GM21825 (cell line): ENCODE measurements around the gene TMC5.
"Not testable (repeated sequence)": the region's sequence is repeated elsewhere in the genome, so short reads cannot be mapped to it uniquely, and the experiment has no call there.

Experiments used
- ATAC-seq: cut with Tn5 transposase; IDR thresholded peaks from one replicate; pipeline ENCODE4 v1.9.1; 2021; ENCODE audit warnings: mild to moderate bottlenecking, moderate library complexity; ENCODE audit not compliant: unreplicated experiment

The TMC5 gene, protein sequence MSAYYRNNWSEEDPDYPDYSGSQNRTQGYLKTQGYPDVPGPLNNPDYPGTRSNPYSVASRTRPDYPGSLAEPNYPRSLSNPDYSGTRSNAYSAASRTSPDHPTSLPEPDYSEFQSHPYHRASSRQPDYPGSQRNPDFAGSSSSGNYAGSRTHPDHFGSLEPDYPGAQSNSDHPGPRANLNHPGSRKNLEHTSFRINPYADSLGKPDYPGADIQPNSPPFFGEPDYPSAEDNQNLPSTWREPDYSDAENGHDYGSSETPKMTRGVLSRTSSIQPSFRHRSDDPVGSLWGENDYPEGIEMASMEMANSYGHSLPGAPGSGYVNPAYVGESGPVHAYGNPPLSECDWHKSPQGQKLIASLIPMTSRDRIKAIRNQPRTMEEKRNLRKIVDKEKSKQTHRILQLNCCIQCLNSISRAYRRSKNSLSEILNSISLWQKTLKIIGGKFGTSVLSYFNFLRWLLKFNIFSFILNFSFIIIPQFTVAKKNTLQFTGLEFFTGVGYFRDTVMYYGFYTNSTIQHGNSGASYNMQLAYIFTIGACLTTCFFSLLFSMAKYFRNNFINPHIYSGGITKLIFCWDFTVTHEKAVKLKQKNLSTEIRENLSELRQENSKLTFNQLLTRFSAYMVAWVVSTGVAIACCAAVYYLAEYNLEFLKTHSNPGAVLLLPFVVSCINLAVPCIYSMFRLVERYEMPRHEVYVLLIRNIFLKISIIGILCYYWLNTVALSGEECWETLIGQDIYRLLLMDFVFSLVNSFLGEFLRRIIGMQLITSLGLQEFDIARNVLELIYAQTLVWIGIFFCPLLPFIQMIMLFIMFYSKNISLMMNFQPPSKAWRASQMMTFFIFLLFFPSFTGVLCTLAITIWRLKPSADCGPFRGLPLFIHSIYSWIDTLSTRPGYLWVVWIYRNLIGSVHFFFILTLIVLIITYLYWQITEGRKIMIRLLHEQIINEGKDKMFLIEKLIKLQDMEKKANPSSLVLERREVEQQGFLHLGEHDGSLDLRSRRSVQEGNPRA

DNA sequence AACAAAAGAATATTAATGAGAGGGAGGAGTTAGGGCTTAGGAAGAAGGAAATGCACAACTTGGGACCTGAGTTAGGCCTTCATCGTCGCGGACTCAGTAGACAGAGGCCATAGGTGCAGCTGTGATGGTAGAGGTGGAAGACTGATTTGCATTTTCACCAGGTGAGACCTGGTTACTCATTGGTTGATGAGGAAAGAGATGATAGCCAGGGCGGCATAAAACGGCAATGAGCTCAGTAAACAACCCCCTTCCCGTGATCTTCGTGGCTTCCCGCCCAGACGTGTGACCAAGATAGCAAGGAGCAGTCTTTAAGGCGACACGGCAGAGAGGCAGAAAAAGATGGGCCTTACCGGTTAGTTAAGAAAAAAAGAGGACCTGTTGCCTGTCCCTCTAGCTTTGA is at the start of gene TMC5:
Gene TMC5, plus strand, starts transcription at position 244 of the 400 bp plus-strand sequence. CDS start 22,156 bp downstream, outside the sequence.
- ATAC-seq: no peak

DNA sequence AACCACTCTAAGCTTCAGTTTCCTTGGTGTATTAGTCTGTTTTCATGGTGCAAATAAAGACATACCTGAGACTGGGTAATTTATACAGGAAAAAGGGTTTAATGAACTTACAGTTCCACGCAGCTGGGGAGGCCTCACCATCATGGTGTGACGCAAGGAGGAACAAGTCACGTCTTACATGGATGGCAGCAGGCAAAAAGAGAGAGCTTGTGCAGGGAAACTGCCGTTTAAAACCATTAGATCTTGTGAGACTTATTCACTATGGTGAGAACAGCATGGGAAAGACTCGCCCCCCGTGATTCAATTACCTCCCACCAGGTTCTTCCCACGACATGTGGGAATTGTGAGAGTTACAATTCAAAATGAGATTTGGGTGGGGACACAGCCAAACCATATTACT is 45.1 kb upstream of the TMC5 start:
- ATAC-seq: not testable (repeated sequence)

DNA sequence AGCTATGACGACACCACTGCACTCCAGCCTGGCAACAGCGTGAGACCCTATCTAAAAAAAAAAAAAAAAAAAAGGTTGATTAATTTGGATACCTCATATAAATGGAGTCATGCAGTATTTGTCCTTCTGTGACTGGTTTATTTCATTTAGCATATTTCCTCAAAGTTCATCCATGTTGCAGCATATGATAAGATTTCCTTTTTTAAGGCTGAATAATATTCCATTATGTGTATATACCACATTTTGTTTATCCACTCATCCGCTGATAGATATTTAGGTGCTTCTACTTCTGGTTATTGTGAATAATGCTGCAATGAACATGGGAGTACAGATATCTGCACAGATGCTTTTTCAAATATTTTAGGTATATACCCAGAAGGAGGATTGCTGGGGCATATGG is 43.3 kb upstream of the TMC5 start:
- no peak for ATAC-seq

DNA sequence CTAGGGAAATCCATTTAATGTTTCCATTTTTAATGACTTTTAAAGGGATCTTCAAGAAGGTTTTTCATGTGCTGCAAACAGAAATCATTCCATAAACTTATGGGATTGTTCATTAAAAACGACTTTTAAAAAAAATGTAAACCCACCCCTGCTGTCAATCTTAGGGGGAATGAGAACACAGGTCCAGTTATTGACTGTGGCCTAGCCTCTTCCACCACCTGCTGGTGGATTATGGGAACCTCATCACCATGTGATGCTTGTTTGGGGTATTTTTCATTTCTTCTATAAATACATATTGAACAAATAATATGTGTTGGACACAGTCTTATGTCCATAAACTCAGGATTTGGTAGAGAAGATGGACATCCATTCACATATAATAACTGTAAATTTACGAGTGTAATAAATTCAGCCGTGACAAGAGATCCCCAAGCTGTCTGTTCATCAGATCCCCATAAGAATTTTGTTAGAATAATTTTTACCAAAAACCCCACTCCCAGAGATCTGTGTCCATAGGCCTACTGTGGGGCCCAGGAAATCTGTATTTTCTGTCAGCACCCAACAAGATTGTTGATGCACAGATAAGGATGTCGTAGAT is 42.0 kb upstream of the TMC5 start:
- ATAC-seq: no peak

DNA sequence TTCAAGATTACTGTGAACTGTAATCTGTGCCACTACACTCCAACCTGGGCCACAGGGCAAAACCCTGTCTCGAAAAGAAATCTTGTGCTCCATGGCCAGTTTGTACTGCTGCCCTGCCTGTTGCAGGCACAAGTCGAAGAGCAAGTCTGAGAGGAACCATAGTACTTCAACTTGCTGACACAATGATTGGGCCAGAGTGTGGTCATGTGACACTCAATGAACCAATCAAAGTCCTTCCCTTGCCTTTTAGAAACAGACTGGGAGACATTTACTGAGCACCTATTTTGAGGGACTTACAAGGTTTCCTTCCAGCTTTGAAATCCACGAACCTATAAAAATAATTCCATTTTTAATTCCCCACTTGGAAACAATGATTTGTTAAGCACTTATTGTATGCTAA is 39.8 kb upstream of the TMC5 start:
- ATAC-seq: no peak

DNA sequence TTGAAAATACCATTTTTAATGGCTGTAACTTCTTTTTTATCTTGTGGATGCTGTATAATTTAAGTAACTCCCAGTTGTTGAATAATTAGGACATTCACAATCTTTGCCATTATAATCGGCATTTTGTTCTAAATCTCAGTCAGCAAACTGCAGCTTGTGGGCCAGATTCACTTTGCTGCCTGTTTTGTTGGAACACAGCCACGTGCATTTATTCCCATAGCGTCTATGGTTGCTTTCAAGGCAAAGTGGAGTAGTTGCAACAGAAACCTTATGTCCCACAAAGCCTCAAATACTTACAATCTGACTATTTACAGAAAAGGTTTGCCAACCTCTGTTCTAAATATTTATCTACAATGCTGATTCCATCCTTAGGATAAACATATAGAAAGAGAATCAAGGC is 39.2 kb upstream of the TMC5 start:
- ATAC-seq: no peak

DNA sequence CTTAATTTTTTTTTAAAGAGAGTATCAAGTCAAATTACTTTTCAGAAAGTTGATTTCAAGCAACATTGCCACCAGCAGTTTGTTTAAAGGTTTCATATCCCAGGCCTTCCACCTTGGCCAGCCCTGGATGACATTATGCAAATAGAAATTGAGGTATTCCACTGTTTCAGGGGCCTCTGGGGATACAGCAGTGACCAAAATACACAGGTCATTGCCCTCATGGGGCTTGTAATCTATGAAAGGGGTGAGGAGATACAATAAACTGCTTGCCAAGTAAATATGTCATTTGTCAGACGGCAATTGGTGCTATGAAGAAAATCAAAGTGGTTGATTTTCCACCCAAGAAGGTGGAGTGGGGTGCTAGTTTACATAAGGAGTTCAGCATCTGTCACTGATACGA is 37.8 kb upstream of the TMC5 start:
- ATAC-seq: no peak

DNA sequence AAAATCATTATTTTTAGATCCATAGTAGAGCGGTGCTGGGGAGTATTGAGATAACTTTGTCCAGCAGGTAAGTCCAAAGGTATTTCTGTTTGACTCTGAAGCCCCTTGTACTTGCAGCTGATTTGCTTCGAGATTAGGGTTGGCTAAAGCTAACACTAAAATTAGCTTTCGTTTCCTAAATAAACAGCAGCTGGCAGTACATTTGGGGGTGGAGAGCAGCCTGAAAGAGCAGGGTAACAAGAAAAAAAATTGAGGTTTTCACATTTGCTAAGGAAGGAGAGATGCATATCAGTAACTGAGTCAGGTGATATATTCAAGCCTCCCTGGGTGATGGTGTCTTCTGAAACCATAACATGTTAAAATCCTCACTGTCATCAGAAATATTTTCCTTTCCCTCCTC is 37.4 kb upstream of the TMC5 start:
- ATAC-seq: no peak

DNA sequence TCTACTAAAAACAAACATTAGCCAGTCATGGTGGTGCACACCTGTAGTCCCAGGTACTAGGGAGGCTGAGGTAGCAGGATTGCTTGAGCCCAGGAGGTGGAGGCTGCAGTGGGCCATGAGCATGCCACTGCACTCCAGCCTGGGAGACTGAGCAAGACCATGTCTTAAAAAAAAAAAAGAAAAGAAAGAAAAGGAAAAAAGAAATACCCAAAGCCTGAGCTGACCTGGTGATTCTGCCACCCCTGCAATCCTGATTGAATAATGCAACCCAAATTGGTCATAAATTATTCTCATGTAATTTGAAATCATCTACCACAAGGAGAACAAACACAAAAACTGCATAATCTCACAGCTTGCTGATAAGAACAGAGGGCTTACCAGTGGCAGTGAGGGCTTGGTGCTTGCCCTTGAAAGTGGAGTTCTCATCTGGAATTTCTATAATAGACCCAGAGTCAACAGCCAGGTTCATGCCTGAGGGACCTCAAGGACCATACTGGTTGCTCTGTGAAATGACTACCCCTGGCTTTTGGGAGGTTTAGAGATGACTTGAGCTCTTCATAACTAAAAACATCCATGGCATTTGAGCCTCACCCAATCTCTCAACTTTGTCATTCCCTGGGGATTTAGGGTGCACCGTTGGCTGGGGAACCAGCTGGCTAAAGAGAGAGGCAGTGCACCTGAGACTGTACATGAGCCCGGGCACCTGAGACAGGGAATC is 35.4 kb upstream of the TMC5 start:
- no peak for ATAC-seq

DNA sequence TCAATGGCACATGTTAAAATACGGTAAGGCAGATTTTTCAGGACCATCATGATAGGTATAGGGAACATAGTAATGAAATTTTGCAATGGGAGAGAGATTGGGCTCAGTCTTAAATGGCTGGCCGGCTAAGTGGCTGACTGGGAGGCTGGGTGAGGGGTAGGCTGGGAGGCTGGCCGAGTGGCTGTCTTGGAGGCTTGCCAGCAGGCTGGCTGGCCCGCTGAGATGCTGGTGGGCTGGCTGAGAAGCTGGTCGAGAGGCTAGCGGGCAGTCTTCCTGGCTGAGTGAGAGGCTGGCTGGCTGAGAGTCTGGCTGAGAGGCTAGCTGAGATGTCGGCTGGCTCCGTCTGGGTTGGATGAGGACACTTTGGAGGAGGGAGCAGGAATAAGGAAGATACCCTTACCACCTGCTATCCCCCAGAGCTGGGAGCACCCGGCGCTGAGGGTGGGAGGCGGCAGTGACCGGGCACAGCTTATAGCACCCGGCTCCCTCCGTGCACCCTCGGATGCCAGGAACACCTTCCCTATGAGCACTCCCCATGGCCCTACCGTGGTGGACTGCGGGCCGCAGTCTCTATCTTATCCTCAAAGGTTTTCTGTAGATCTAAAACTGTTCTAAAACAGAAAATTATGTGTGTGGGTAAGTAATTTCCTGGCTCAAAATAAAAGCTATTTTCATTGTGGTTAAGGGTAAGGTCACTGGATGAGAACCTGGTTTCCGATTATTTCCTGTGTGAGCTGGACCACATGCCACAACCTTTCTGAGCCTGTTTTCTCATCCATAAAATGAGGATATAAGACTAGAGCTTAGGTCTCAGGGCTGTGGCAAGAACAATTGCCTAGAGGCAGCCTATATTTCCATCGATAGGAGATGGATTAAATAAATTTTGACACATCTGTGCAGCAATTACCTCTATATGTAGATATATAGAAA is 34.5 kb upstream of the TMC5 start:
- no peak for ATAC-seq

DNA sequence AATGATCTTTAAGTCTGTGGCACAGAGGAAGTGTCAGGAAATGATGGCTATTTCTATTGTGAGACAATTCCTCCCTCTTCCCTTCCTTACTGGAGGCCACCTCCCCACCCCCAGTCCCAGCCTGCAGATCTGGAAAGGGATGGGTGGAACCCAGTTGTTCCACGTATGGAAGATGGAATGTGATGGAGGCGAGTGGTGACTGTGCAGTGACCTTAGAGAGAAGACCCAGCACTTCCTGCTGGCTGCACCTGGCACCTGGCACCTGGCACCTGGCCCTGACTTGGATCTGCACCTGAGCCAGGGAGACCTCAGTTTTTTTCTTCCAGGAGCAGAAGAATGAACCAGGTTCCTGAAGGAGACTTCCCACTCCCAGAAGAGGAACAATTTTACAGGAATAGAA is 33.0 kb upstream of the TMC5 start:
- ATAC-seq: no peak

DNA sequence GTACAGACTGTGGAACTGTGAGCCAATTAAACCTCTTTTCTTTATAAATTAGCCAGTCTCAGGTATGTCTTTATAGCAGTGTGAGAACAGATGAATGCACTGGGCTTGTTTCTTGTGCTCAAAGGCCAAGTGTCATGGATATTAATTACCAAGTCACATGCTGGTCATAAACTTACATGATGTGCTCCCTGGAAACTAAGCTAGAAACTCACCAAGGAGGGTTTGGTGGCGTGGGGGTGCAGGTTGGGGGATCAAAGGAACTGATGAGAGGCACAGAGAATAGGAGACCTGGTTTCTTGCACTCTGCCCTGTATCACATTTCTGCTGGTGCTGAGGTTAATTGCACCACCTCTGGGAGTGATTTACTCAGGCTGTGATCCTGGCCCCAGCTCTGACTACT is 31.2 kb upstream of the TMC5 start:
- no peak for ATAC-seq

DNA sequence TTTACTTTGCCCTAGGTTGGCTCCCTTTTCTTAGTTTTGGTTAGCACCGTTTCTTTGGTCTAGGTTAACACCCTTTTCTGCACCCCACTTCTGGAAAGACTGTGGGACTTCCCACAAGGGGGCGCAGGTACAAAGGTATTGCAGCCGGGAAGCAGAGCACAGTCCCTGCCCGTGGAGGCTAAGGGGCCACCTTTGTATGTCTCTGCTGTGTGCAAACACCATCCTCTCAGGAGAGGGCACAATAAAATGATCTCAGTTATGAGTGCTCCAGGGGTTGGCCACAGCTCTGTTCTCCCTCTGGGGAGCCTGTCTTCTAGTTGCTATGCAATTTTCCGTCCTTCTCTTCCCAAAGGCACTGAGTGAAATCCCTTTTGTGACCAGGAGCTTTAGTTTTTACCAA is 28.4 kb upstream of the TMC5 start:
- ATAC-seq: no peak

DNA sequence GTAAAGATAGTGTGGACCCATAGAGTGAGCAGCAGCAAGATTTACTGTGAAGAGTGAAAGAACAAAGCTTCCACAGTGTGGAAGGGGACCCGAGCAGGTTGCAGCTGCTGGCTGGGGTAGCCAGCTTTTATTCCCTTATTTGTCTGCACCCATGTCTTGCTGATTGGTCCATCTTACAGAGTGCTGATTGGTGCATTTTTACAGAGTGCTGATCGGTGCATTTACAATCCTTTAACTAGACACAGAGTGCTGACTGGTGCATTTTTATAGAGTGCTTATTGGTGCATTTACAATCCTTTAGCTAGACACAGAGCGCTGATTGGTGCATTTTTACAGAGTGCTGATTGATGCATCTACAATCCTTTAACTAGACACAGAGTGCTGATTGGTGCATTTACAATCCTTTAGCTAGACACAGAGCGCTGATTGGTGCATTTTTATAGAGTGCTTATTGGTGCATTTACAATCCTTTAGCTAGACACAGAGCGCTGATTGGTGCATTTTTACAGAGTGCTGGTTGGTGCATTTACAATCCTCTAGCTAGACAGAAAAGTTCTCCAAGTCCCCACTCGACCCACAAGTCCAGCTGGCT is 26.4 kb upstream of the TMC5 start:
- not testable (repeated sequence) for ATAC-seq

DNA sequence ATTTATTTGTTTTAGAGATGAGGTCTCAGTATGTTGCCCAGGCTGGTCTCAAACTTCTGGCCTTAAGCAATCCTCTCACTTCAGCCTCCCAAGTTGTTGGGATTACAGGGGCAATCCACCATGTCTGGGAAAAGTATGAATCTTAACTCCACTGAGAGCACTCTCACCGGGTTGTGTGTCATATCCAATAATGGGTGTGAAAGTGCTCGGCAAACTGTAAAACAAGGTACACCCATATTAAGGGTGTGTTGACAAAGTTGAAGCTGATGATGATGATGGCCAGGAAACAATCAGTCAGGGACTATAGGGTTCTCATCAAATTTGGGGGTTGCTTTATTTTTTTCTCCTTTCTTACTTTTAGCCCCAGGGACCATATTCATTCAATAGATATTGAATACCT is 25.3 kb upstream of the TMC5 start:
- no peak for ATAC-seq

DNA sequence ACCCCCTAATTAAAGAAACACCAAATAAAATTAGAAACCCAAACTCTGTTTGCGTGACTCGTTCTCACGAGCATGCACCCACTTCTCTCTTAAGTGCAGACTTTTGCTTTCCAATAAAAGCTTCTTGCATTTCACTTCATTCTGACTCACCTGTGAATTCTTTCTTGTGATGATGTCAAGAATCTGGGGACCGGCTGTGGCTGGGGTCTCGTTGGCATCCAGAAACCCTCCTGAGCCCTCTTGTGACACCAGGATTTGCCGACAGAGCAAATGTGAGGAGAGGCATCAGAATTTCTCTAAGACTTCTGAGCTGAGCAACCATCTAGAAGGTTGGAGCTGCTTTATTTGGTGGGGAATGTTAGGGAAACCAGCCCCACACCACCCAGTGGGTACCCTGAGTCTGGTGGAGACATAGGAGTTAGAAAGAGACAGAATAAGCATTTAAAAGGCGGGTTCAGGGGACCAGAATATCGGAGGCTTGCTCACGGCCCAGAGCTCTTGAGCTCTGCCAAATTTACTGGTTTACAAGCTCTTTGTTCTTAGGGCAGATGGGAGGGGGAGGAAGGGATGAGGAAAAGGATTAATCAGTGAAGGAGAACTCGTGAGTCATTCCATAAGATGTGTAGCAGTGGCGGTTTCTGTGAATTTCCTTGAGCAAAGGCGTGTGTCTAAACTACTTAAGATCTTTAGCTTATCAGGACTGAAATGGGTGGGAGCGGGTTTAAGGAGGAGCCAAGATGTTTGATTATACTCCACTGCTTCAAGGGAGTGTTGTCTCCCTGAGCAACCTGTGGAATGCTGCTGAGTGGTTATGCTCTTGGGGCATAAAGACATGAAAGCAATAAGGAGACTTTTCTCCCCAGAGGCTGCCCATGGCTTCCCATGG is 24.2 kb upstream of the TMC5 start:
- no peak for ATAC-seq

DNA sequence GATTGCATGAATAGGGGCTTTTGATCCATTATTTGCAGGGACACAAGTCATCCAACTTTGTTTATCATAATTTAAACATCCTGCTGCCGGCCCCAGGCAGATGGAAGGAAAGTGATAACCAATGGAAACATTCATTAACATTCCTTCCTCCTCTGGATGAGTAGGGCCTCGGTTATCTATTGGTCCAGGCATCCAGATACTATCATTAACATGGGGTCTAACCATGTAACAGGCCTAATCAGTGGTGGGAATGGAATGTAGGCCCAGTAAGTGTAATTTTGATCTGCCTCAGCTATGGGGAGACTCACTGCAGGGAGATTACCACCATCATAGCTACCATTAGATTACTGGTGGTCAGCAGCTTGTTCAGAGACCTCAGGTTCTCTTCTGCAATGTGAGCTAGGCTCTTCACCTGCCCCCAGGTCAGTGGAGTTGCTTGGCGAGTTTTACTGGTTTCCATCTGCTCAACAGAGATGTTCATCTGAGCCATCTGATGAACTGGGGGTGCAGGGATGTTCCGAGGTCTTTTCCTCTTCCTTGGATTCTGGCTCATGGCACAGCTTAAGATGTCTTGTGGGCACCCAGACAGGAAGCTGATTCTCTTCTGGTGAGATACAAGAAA is 21.9 kb upstream of the TMC5 start:
- ATAC-seq: not testable (repeated sequence)

DNA sequence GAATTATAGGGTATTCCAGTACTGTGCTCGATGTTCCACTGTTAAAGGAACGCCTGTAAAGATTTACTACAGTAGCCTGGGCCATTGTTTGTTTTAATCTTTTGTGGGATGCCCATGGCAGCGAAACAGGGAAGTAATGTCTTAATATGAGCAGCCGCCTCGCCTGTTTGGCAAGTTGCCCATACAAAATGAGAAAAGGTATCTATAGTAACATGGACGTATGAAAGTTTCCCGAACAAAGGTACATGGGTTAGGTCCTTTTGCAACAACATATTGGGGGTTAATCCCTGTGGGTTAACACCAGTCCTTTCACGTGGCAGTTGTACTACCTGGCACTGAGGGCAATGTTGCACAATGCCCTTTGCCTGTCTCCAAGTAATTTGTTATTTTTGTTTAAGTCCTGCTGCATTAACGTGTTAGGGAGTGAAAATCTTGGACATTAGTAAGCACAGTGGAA is 21.1 kb upstream of the TMC5 start:
- no peak for ATAC-seq
